Measurements from ENCODE around the gene OTC.

OTC gene

GRCh38 chrX:38352362-38352761 is at the start of gene OTC:
Gene OTC (plus strand): TSS chrX:38352604. CDS start chrX:38352697, 93 bp downstream.
- no peak for DNase-seq (ENCODE audit: extremely low read depth, low read depth)
- TF ChIP-seq CTCF (IDR thresholded peaks at IDR 0.05; ENCODE audit: low read depth, low read length) = no peak

- TF ChIP-seq CTCF (IDR thresholded peaks at IDR 0.05; ENCODE audit: low read depth, low read length) = peak; percentile 11
- DNase-seq (ENCODE audit: extremely low read depth, low read depth) = no peak
These were observed 48.4 kb upstream of the OTC start for GRCh38 chrX:38304010-38304409.

- no peak for DNase-seq (ENCODE audit: extremely low read depth, low read depth)
- no peak for TF ChIP-seq CTCF (IDR thresholded peaks at IDR 0.05; ENCODE audit: low read depth, low read length)
These were observed 46.4 kb upstream of the OTC start for GRCh38 chrX:38305971-38306370.

- no peak for DNase-seq (ENCODE audit: extremely low read depth, low read depth)
- TF ChIP-seq CTCF (IDR thresholded peaks at IDR 0.05; ENCODE audit: low read depth, low read length) = no peak
These were observed 40.7 kb upstream of the OTC start for GRCh38 chrX:38311743-38312142.

- DNase-seq (ENCODE audit: extremely low read depth, low read depth) = no peak
These were observed 40.0 kb upstream of the OTC start for GRCh38 chrX:38312436-38312835.

GRCh38 chrX:38313190-38313589 is 39.2 kb upstream of the OTC start:
- DNase-seq (ENCODE audit: extremely low read depth, low read depth) = no peak
- no peak for TF ChIP-seq CTCF (IDR thresholded peaks at IDR 0.05; ENCODE audit: low read depth, low read length)

More at GRCh38 chrX:38312436-38312835, 40.0 kb upstream of the OTC start:
- no peak for TF ChIP-seq CTCF (IDR thresholded peaks at IDR 0.05; ENCODE audit: low read depth, low read length)

GRCh38 chrX:38315186-38315585 is 37.2 kb upstream of the OTC start:
- TF ChIP-seq CTCF (IDR thresholded peaks at IDR 0.05; ENCODE audit: low read depth, low read length) = no peak
- no peak for DNase-seq (ENCODE audit: extremely low read depth, low read depth)
